ENCODE data around the gene ORM2.

DNA sequence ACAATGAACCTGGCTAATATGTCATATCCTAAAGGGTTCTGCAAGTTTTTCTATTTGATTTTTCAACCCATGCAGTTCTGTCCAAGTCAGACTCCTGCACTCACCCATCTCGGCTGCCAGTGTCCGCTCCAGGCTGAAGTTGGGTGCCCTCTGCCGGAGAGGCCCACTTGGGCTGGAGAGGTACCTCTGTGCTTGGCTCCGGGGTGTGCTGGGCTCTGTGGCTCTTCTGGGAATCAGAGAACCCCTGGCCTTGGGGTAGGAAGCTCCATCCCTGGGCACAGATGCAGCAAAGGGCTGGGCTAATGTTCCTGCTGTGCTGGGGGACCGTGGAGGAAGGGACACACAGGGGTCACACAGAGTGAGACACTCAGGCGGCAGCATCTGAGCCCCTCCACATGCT is 26.2 kb downstream of the ORM2 start:
- TF ChIP-seq POLR2A (IDR thresholded peaks at IDR 0.05) (no peak), POLR2AphosphoS5 (IDR thresholded peaks at IDR 0.05) (peak in 1 of 3 donors; percentile 20)
- TF ChIP-seq, protein P1, sequence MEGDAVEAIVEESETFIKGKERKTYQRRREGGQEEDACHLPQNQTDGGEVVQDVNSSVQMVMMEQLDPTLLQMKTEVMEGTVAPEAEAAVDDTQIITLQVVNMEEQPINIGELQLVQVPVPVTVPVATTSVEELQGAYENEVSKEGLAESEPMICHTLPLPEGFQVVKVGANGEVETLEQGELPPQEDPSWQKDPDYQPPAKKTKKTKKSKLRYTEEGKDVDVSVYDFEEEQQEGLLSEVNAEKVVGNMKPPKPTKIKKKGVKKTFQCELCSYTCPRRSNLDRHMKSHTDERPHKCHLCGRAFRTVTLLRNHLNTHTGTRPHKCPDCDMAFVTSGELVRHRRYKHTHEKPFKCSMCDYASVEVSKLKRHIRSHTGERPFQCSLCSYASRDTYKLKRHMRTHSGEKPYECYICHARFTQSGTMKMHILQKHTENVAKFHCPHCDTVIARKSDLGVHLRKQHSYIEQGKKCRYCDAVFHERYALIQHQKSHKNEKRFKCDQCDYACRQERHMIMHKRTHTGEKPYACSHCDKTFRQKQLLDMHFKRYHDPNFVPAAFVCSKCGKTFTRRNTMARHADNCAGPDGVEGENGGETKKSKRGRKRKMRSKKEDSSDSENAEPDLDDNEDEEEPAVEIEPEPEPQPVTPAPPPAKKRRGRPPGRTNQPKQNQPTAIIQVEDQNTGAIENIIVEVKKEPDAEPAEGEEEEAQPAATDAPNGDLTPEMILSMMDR (IDR thresholded peaks at IDR 0.05 in 8 of 11, conservative IDR thresholded peaks at IDR 0.05 in 3 of 11): no peak
